ENCODE data around the gene MMP1. TPM values are rescaled to one million over a fixed set of nuclear protein-coding genes. Genes with fewer than 3 reads are reported as not detected.

Gene MMP1
- not detected for total RNA-seq

- H3K9me3 ChIP-seq, result no peaks in the 10 kb centered on the region
- TF ChIP-seq POLR2AphosphoS5 (IDR thresholded peaks at IDR 0.05) (no peak), EP300 (IDR thresholded peaks at IDR 0.05) (no peak), POLR2A (IDR thresholded peaks at IDR 0.05) (no peak), CTCF (IDR thresholded peaks at IDR 0.05) (no peak)
- no peak within 1 kb of the TSS for H3K27ac ChIP-seq
- WGBS, 2 donors (ENCODE audit: low coverage in 1 of 2), result 81 to 94% methylated on average over 5 to 7 of the region's 7 CpGs
- no peak for ATAC-seq
- H3K4me1 ChIP-seq, result no peaks in the 10 kb centered on the region
- H3K4me3 ChIP-seq, result no peak within 1 kb of the TSS
- no peaks in the 10 kb centered on the region for H3K36me3 ChIP-seq
- H3K27me3 ChIP-seq, result no peaks in the 10 kb centered on the region
Measured at GRCh38 chr11:102798012-102798746, at the start of gene MMP1. Gene MMP1, minus strand, starts transcription at chr11:102798160. Its CDS starts 68 bp downstream, at chr11:102798092.

- H3K4me3 ChIP-seq, result no peak overlapping the region
- no peaks in the 10 kb centered on the region for H3K36me3 ChIP-seq
- no peak overlapping the region for H3K27ac ChIP-seq
- no peaks in the 10 kb centered on the region for H3K4me1 ChIP-seq
- H3K27me3 ChIP-seq, result no peaks in the 10 kb centered on the region
- no peak for ATAC-seq
- WGBS, 2 donors (ENCODE audit: low coverage in 1 of 2), result 13 to 25% methylated on average over 3 of the region's 3 CpGs
- TF ChIP-seq POLR2A (IDR thresholded peaks at IDR 0.05) (no peak), POLR2AphosphoS5 (IDR thresholded peaks at IDR 0.05) (no peak), CTCF (IDR thresholded peaks at IDR 0.05) (no peak), EP300 (IDR thresholded peaks at IDR 0.05) (no peak)
- no peaks in the 10 kb centered on the region for H3K9me3 ChIP-seq
Measured at GRCh38 chr11:102846292-102846691, 48.3 kb upstream of the MMP1 start.

GRCh38 chr11:102843489-102843888 is 45.5 kb upstream of the MMP1 start, which contains the start of gene MMP3:
Gene MMP3, minus strand, starts transcription at chr11:102843609. Its CDS starts 63 bp downstream, at chr11:102843546.
- Histone ChIP-seq H3K27ac (no peak within 1 kb of the TSS), H3K36me3 (no peaks in the 10 kb centered on the region), H3K9me3 (no peaks in the 10 kb centered on the region), H3K4me3 (no peak within 1 kb of the TSS), H3K4me1 (no peaks in the 10 kb centered on the region), H3K27me3 (no peaks in the 10 kb centered on the region)
- WGBS, 2 donors (ENCODE audit: low coverage in 1 of 2), result 47 to 74% methylated on average over 3 to 4 of the region's 4 CpGs
- TF ChIP-seq POLR2AphosphoS5 (IDR thresholded peaks at IDR 0.05), result no peak
- TF ChIP-seq POLR2A (IDR thresholded peaks at IDR 0.05), result no peak
- TF ChIP-seq EP300 (IDR thresholded peaks at IDR 0.05), result no peak
- no peak for TF ChIP-seq CTCF (IDR thresholded peaks at IDR 0.05)
- ATAC-seq, result no peak

- ATAC-seq, result no peak
- no peak for TF ChIP-seq EP300 (IDR thresholded peaks at IDR 0.05)
- TF ChIP-seq POLR2A (IDR thresholded peaks at IDR 0.05), result no peak
- no peak for TF ChIP-seq CTCF (IDR thresholded peaks at IDR 0.05)
- TF ChIP-seq POLR2AphosphoS5 (IDR thresholded peaks at IDR 0.05), result no peak
- no peaks in the 10 kb centered on the region for H3K36me3 ChIP-seq
- 21 to 38% methylated on average over 1 of the region's 1 CpG for WGBS, 2 donors (ENCODE audit: low coverage in 1 of 2)
- H3K4me1 ChIP-seq, result no peaks in the 10 kb centered on the region
- H3K9me3 ChIP-seq, result no peaks in the 10 kb centered on the region
- no peak overlapping the region for H3K4me3 ChIP-seq
- no peaks in the 10 kb centered on the region for H3K27me3 ChIP-seq
- no peak overlapping the region for H3K27ac ChIP-seq
Measured at GRCh38 chr11:102842930-102843329, 45.0 kb upstream of the MMP1 start.

GRCh38 chr11:102840018-102840417 is 42.1 kb upstream of the MMP1 start:
- TF ChIP-seq EP300 (IDR thresholded peaks at IDR 0.05), result no peak
- no peak for TF ChIP-seq CTCF (IDR thresholded peaks at IDR 0.05)
- TF ChIP-seq POLR2A (IDR thresholded peaks at IDR 0.05), result no peak
- TF ChIP-seq POLR2AphosphoS5 (IDR thresholded peaks at IDR 0.05), result no peak
- 35 to 44% methylated on average over 4 of the region's 5 CpGs for WGBS, 2 donors (ENCODE audit: low coverage in 1 of 2)
- no peak for ATAC-seq
- Histone ChIP-seq H3K4me3 (no peak overlapping the region), H3K36me3 (no peaks in the 10 kb centered on the region), H3K27ac (no peak overlapping the region), H3K27me3 (no peaks in the 10 kb centered on the region), H3K9me3 (no peaks in the 10 kb centered on the region), H3K4me1 (no peaks in the 10 kb centered on the region)

All from gastroesophageal sphincter (tissue), 4 donors.